ENCODE data around the gene CAMK2N2.

Gene CAMK2N2

DNA sequence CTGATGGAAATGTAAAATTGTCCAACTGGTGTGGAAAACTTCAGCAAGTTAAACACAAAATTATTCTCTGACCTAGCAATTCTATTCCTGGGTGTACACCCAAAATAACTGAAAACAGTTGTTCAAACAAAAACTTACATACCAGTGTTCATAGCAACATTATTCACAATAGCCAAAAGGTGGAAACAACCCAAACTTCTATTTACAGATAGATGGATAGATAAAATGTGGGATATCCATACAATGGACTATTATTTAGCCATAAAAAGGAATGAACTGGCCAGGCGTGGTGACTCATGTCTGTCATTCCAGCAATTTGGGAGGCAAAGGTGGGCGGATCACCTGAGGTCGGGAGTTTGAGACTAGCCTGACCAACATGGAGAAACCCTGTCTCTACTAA, 38.8 kb downstream of the CAMK2N2 start:
- no peak for TF ChIP-seq SPI1 (IDR thresholded peaks at IDR 0.05; ENCODE audit: borderline replicate concordance, low read depth)
- TF ChIP-seq GABPA (IDR thresholded peaks at IDR 0.05; ENCODE audit: low read depth), result no peak
- TF ChIP-seq, protein P1, sequence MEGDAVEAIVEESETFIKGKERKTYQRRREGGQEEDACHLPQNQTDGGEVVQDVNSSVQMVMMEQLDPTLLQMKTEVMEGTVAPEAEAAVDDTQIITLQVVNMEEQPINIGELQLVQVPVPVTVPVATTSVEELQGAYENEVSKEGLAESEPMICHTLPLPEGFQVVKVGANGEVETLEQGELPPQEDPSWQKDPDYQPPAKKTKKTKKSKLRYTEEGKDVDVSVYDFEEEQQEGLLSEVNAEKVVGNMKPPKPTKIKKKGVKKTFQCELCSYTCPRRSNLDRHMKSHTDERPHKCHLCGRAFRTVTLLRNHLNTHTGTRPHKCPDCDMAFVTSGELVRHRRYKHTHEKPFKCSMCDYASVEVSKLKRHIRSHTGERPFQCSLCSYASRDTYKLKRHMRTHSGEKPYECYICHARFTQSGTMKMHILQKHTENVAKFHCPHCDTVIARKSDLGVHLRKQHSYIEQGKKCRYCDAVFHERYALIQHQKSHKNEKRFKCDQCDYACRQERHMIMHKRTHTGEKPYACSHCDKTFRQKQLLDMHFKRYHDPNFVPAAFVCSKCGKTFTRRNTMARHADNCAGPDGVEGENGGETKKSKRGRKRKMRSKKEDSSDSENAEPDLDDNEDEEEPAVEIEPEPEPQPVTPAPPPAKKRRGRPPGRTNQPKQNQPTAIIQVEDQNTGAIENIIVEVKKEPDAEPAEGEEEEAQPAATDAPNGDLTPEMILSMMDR (IDR thresholded peaks at IDR 0.05; ENCODE audit: insufficient read depth, low read length), result no peak
- TF ChIP-seq, protein P2, sequence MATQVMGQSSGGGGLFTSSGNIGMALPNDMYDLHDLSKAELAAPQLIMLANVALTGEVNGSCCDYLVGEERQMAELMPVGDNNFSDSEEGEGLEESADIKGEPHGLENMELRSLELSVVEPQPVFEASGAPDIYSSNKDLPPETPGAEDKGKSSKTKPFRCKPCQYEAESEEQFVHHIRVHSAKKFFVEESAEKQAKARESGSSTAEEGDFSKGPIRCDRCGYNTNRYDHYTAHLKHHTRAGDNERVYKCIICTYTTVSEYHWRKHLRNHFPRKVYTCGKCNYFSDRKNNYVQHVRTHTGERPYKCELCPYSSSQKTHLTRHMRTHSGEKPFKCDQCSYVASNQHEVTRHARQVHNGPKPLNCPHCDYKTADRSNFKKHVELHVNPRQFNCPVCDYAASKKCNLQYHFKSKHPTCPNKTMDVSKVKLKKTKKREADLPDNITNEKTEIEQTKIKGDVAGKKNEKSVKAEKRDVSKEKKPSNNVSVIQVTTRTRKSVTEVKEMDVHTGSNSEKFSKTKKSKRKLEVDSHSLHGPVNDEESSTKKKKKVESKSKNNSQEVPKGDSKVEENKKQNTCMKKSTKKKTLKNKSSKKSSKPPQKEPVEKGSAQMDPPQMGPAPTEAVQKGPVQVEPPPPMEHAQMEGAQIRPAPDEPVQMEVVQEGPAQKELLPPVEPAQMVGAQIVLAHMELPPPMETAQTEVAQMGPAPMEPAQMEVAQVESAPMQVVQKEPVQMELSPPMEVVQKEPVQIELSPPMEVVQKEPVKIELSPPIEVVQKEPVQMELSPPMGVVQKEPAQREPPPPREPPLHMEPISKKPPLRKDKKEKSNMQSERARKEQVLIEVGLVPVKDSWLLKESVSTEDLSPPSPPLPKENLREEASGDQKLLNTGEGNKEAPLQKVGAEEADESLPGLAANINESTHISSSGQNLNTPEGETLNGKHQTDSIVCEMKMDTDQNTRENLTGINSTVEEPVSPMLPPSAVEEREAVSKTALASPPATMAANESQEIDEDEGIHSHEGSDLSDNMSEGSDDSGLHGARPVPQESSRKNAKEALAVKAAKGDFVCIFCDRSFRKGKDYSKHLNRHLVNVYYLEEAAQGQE (IDR thresholded peaks at IDR 0.05; ENCODE audit: insufficient replicate concordance, low read depth), result no peak
- no peak for TF ChIP-seq POLR2AphosphoS5 (IDR thresholded peaks at IDR 0.05; ENCODE audit: low read depth)
- DNase-seq (ENCODE audit: low read depth in 1 of 2, low spot score in 1 of 2), result no peak
- Histone ChIP-seq H3K4me3 (replicated peaks; ENCODE audit: insufficient read depth, low read length) (no peak overlapping the region), H3K27me3 (ENCODE audit: insufficient read depth, poor library complexity, severe bottlenecking) (peaks cover 8% of the 10 kb centered on the region), H3K27ac (replicated peaks) (no peak overlapping the region)

DNA sequence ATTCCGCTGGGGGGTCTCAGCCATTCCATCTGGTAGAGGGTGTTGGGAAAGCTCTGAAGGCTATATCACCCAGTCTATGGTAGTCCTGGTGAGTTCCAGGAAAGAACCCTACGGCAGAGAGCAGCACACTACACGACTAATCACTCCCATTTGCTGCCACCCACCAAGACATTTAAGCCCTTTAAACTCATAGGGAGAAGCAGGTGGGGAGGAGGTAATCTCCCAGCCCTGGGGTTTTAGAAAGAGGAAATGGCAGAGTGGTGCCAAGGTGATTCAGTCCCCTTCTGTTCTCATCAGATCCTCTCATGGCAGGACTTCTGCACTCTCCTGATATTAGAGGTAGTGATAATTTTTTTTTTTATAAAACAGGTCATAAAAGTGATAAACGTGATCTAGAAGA, 42.5 kb downstream of the CAMK2N2 start:
- no peak for DNase-seq (ENCODE audit: low read depth in 1 of 2, low spot score in 1 of 2)
- Histone ChIP-seq H3K27me3 (ENCODE audit: insufficient read depth, poor library complexity, severe bottlenecking) (peaks cover 5% of the 10 kb centered on the region), H3K4me3 (replicated peaks; ENCODE audit: insufficient read depth, low read length) (no peak overlapping the region), H3K27ac (replicated peaks) (no peak overlapping the region)
- TF ChIP-seq, protein P2 (IDR thresholded peaks at IDR 0.05; ENCODE audit: insufficient replicate concordance, low read depth), result no peak
- peak; percentile 46; the same call in 1 of the 2 replicates for TF ChIP-seq SPI1 (IDR thresholded peaks at IDR 0.05; ENCODE audit: borderline replicate concordance, low read depth)

DNA sequence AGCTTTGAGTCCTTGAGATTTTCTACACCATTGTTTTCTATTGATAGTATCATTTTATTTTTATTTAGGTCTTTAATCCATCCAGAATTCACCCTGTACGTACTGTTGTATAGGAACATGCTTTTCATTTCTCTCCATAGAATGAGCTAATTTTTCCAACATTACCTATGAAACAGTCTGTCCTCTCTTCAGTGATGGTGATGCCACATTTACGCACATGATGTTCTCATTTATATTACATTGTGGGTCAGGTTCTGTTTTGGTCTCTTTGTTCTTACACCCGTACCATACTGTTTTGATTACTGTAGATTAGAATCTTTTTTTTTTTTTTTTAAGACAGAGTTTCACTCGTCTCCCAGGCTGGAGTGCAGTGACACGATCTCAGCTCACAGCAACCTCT, 49.6 kb downstream of the CAMK2N2 start:
- Histone ChIP-seq H3K4me3 (replicated peaks; ENCODE audit: insufficient read depth, low read length) (no peak overlapping the region), H3K27me3 (ENCODE audit: insufficient read depth, poor library complexity, severe bottlenecking) (peaks cover 7% of the 10 kb centered on the region), H3K27ac (replicated peaks) (no peak overlapping the region)
- TF ChIP-seq, protein P2 (IDR thresholded peaks at IDR 0.05; ENCODE audit: insufficient replicate concordance, low read depth), result no peak
- TF ChIP-seq POLR2AphosphoS5 (IDR thresholded peaks at IDR 0.05; ENCODE audit: low read depth) (no peak), GABPA (IDR thresholded peaks at IDR 0.05; ENCODE audit: low read depth) (no peak), SPI1 (IDR thresholded peaks at IDR 0.05; ENCODE audit: borderline replicate concordance, low read depth) (no peak)
- TF ChIP-seq, protein P1 (IDR thresholded peaks at IDR 0.05; ENCODE audit: insufficient read depth, low read length), result no peak
- no peak for DNase-seq (ENCODE audit: low read depth in 1 of 2, low spot score in 1 of 2)

Data from HL-60 (cell line).